GM23338 (cell line): Measurements from ENCODE around the gene ZPLD1. TPM values are rescaled to one million over a fixed set of nuclear protein-coding genes. Genes with fewer than 3 reads are reported as not detected.

Source experiments
- ATAC-seq: fragments of 200-7000 bp; cut with Tn5 transposase; 3 replicates; pipeline ENCODE4 v1.9.1; 2020
- DNase-seq: peaks from one replicate; pipeline ENCODE4 v3.0.0-alpha.2; 2015; ENCODE audit warnings: low spot score
- H2AFZ ChIP-seq: fragments of 200-600 bp; sonication (generic); 2 replicates; pipeline ENCODE4 v1.8.0; 2016; ENCODE audit warnings: antibody characterized with exemption, mild to moderate bottlenecking, moderate library complexity
- H3F3A ChIP-seq: fragments of 200-600 bp; sonication (generic); replicated peaks from 2 replicates; pipeline ENCODE4 v1.8.0; 2017; ENCODE audit warnings: antibody characterized with exemption, mixed run types, low read depth
- H3K27ac ChIP-seq: fragments of 200-600 bp; sonication (generic); 2 replicates; pipeline ENCODE4 v1.6.1; 2016; ENCODE audit warnings: low read depth
- H3K27me3 ChIP-seq: fragments of 200-600 bp; sonication (generic); 2 replicates; pipeline ENCODE4 v1.8.0; 2016; ENCODE audit warnings: mild to moderate bottlenecking, mixed run types, moderate library complexity; ENCODE audit not compliant: insufficient read depth
- H3K36me3 ChIP-seq: fragments of 200-600 bp; sonication (generic); 2 replicates; pipeline ENCODE4 v1.8.0; 2016; ENCODE audit warnings: mild to moderate bottlenecking; ENCODE audit not compliant: insufficient read depth
- H3K4me1 ChIP-seq: fragments of 200-600 bp; sonication (generic); 2 replicates; pipeline ENCODE4 v1.8.0; 2016; ENCODE audit warnings: mild to moderate bottlenecking, moderate library complexity; ENCODE audit not compliant: insufficient read depth
- H3K4me2 ChIP-seq: fragments of 200-600 bp; sonication (generic); 2 replicates; pipeline ENCODE4 v1.7.1; 2017; ENCODE audit warnings: mixed run types
- H3K4me3 ChIP-seq: fragments of 200-600 bp; sonication (generic); 2 replicates; pipeline ENCODE4 v1.6.1; 2016; ENCODE audit warnings: mixed run types
- H3K79me2 ChIP-seq: fragments of 200-600 bp; sonication (generic); replicated peaks from 2 replicates; pipeline ENCODE4 v1.8.0; 2017; ENCODE audit warnings: mild to moderate bottlenecking; ENCODE audit not compliant: insufficient read depth
- H3K9me2 ChIP-seq: fragments of 200-600 bp; sonication (generic); 2 replicates; pipeline ENCODE4 v1.8.0; 2017; ENCODE audit not compliant: insufficient read depth
- H4K20me1 ChIP-seq: fragments of 200-600 bp; sonication (generic); replicated peaks from 2 replicates; pipeline ENCODE4 v1.8.0; 2017; ENCODE audit warnings: mild to moderate bottlenecking; ENCODE audit not compliant: insufficient read depth
- H3K27ac Mint-ChIP-seq: 2 replicates; pipeline ENCODE4 v1.8.0; 2020; ENCODE audit warnings: inconsistent platforms, mild to moderate bottlenecking, moderate library complexity, mixed read lengths
- H3K27me3 Mint-ChIP-seq: 3 replicates; pipeline ENCODE4 v1.8.0; 2022; ENCODE audit warnings: low read depth, mild to moderate bottlenecking, moderate library complexity, mixed read lengths, inconsistent platforms; ENCODE audit not compliant: insufficient read depth, poor library complexity
- H3K36me3 Mint-ChIP-seq: 3 replicates; pipeline ENCODE4 v1.8.0; 2021; ENCODE audit warnings: low read depth, mild to moderate bottlenecking, inconsistent platforms, moderate library complexity, mixed read lengths
- H3K4me1 Mint-ChIP-seq: 3 replicates; pipeline ENCODE4 v1.8.0; 2020; ENCODE audit warnings: mild to moderate bottlenecking, inconsistent platforms, mixed read lengths
- H3K4me3 Mint-ChIP-seq: 3 replicates; pipeline ENCODE4 v1.8.0; 2021; ENCODE audit warnings: moderate library complexity, mild to moderate bottlenecking, inconsistent platforms, mixed read lengths
- H3K9me3 Mint-ChIP-seq: 3 replicates; pipeline ENCODE4 v1.8.0; 2020; ENCODE audit warnings: moderate library complexity, mild to moderate bottlenecking, inconsistent platforms, mixed read lengths
- CREB1 ChIP-seq: fragments of 250-450 bp; sonication (Bioruptor Pico); IDR thresholded peaks from 2 replicates; pipeline ENCODE4 v1.5.0; 2020; ENCODE audit warnings: low read depth, mild to moderate bottlenecking, moderate library complexity
- EZH2 ChIP-seq: fragments of 200-600 bp; sonication (generic); IDR thresholded peaks from one replicate; pipeline ENCODE4 v1.8.0; 2017; ENCODE audit warnings: antibody characterized with exemption, mild to moderate bottlenecking, low read depth; ENCODE audit not compliant: unreplicated experiment
- EZH2phosphoT487 ChIP-seq: fragments of 200-600 bp; sonication (generic); IDR thresholded peaks from one replicate; pipeline ENCODE4 v1.8.1; 2018; ENCODE audit warnings: antibody characterized with exemption; ENCODE audit not compliant: unreplicated experiment
- JUNB ChIP-seq: IDR thresholded peaks from one replicate; pipeline ENCODE4 v1.6.1; 2016; ENCODE audit warnings: antibody characterized with exemption; ENCODE audit not compliant: unreplicated experiment
- NANOG ChIP-seq: IDR thresholded peaks from 2 replicates; pipeline ENCODE4 v1.6.1; 2016; ENCODE audit warnings: antibody characterized with exemption, borderline replicate concordance
- POLR2AphosphoS5 ChIP-seq: IDR thresholded peaks from 2 replicates; pipeline ENCODE4 v1.6.1; 2016; ENCODE audit warnings: antibody characterized with exemption, low read depth
- STAT1 ChIP-seq: IDR thresholded peaks from one replicate; pipeline ENCODE4 v1.6.1; 2016; ENCODE audit warnings: antibody characterized with exemption; ENCODE audit not compliant: unreplicated experiment
- ZNF114 ChIP-seq: fragments of 250-450 bp; sonication (Bioruptor Pico); IDR thresholded peaks from 2 replicates; pipeline ENCODE4 v1.5.0; 2020; ENCODE audit warnings: mild to moderate bottlenecking, moderate library complexity
- ZNF331 ChIP-seq: fragments of 250-450 bp; sonication (Bioruptor Pico); IDR thresholded peaks from 2 replicates; pipeline ENCODE4 v1.5.0; 2020; ENCODE audit warnings: low read depth, mild to moderate bottlenecking, moderate library complexity
- polyA plus RNA-seq: library from polyadenylated mRNA; unstranded; fragments of >200 nt; fragmentation: Nextera tagmentation; extraction: Ambion mirVana; gene quantifications from 2 replicates; pipeline ENCODE4 v1.2.1, GENCODE V29; 2016
- total RNA-seq: library from RNA; depleted of rRNA; stranded (reverse); fragments of >200 nt; shearing (Covaris generic); gene quantifications from 2 replicates; pipeline ENCODE4 v1.2.3, GENCODE V29; 2014
- TF ChIP-seq, protein P1 (sequence below), 2 experiments: fragments of 200-600 bp in 1 of 2; sonication (generic) in 1 of 2; conservative IDR thresholded peaks; 2 replicates each; pipeline versions ENCODE4 v1.5.1 to v1.6.1; 2016 to 2017; ENCODE audit warnings: antibody characterized with exemption in 2 of 2, low read depth in 2 of 2, mild to moderate bottlenecking in 2 of 2, moderate library complexity in 1 of 2
- TF ChIP-seq, protein P2 (sequence below): fragments of 250-450 bp; sonication (Bioruptor Pico); IDR thresholded peaks from 2 replicates; pipeline ENCODE4 v1.5.0; 2020; ENCODE audit warnings: mild to moderate bottlenecking, moderate library complexity
- TF ChIP-seq, protein P3 (sequence below): IDR thresholded peaks from 2 replicates; pipeline ENCODE4 v1.6.1; 2016; ENCODE audit warnings: antibody characterized with exemption
- TF ChIP-seq, protein P4 (sequence below): IDR thresholded peaks from one replicate; pipeline ENCODE4 v1.6.1; 2018; ENCODE audit warnings: antibody characterized with exemption; ENCODE audit not compliant: unreplicated experiment

The ZPLD1 gene
- total and polyA plus RNA-seq, 2 experiments from 2014 or later, result not detected

DNA sequence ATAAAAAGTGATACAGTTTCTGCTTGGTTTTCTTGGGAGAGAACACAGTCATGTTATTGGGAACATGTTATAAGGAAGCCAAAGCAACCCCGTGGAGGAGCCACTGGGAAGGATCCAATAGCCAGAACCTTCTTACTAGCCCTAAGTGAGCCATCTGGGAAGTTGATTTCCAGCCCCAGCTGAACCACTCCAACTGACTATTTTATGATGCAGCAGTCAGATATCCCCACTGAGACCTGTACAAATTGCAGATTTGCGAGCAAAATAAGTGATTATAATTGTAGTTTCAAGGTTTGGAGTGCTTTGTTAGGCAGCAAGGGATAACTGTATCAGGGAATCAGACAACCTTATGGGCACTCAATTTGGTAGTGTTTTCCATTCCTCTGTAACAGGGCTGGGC, 43.3 kb upstream of the ZPLD1 start:
- H3K4me1 Mint-ChIP-seq, result no peaks in the 10 kb centered on the region
- no peak for ATAC-seq
- H3K9me3 Mint-ChIP-seq, result peaks cover 2% of the 10 kb centered on the region; the same call in 2 of the 3 replicates
- peak overlapping the region; percentile 53; the same call in 1 of the 2 replicates for H2AFZ ChIP-seq
- no peak overlapping the region for H3K4me2 ChIP-seq
- H3K27me3 Mint-ChIP-seq, result no peaks in the 10 kb centered on the region
- H3K27ac ChIP-seq, result no peak overlapping the region
- no peaks in the 10 kb centered on the region for H4K20me1 ChIP-seq
- H3F3A ChIP-seq, result no peaks in the 10 kb centered on the region
- H3K36me3 ChIP-seq, result no peaks in the 10 kb centered on the region
- no peak overlapping the region for H3K27ac Mint-ChIP-seq
- DNase-seq, result no peak
- H3K79me2 ChIP-seq, result no peaks in the 10 kb centered on the region
- H3K4me3 ChIP-seq, result no peak overlapping the region
- H3K4me1 ChIP-seq, result no peaks in the 10 kb centered on the region
- no peak overlapping the region for H3K4me3 Mint-ChIP-seq
- no peaks in the 10 kb centered on the region for H3K9me2 ChIP-seq
- no peaks in the 10 kb centered on the region for H3K27me3 ChIP-seq
- H3K36me3 Mint-ChIP-seq, result no peaks in the 10 kb centered on the region
- no peak for TF ChIP-seq EZH2phosphoT487
- no peak for TF ChIP-seq STAT1
- TF ChIP-seq ZNF331 (CRISPR knock-in tag), result no peak
- TF ChIP-seq JUNB, result no peak
- TF ChIP-seq CREB1 (CRISPR knock-in tag), result no peak
- TF ChIP-seq, protein P1, sequence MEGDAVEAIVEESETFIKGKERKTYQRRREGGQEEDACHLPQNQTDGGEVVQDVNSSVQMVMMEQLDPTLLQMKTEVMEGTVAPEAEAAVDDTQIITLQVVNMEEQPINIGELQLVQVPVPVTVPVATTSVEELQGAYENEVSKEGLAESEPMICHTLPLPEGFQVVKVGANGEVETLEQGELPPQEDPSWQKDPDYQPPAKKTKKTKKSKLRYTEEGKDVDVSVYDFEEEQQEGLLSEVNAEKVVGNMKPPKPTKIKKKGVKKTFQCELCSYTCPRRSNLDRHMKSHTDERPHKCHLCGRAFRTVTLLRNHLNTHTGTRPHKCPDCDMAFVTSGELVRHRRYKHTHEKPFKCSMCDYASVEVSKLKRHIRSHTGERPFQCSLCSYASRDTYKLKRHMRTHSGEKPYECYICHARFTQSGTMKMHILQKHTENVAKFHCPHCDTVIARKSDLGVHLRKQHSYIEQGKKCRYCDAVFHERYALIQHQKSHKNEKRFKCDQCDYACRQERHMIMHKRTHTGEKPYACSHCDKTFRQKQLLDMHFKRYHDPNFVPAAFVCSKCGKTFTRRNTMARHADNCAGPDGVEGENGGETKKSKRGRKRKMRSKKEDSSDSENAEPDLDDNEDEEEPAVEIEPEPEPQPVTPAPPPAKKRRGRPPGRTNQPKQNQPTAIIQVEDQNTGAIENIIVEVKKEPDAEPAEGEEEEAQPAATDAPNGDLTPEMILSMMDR (conservative IDR thresholded peaks at IDR 0.05; ENCODE audit: low read depth in 2 of 2), result no peak
- no peak for TF ChIP-seq ZNF114 (CRISPR knock-in tag)
- TF ChIP-seq, protein P2, sequence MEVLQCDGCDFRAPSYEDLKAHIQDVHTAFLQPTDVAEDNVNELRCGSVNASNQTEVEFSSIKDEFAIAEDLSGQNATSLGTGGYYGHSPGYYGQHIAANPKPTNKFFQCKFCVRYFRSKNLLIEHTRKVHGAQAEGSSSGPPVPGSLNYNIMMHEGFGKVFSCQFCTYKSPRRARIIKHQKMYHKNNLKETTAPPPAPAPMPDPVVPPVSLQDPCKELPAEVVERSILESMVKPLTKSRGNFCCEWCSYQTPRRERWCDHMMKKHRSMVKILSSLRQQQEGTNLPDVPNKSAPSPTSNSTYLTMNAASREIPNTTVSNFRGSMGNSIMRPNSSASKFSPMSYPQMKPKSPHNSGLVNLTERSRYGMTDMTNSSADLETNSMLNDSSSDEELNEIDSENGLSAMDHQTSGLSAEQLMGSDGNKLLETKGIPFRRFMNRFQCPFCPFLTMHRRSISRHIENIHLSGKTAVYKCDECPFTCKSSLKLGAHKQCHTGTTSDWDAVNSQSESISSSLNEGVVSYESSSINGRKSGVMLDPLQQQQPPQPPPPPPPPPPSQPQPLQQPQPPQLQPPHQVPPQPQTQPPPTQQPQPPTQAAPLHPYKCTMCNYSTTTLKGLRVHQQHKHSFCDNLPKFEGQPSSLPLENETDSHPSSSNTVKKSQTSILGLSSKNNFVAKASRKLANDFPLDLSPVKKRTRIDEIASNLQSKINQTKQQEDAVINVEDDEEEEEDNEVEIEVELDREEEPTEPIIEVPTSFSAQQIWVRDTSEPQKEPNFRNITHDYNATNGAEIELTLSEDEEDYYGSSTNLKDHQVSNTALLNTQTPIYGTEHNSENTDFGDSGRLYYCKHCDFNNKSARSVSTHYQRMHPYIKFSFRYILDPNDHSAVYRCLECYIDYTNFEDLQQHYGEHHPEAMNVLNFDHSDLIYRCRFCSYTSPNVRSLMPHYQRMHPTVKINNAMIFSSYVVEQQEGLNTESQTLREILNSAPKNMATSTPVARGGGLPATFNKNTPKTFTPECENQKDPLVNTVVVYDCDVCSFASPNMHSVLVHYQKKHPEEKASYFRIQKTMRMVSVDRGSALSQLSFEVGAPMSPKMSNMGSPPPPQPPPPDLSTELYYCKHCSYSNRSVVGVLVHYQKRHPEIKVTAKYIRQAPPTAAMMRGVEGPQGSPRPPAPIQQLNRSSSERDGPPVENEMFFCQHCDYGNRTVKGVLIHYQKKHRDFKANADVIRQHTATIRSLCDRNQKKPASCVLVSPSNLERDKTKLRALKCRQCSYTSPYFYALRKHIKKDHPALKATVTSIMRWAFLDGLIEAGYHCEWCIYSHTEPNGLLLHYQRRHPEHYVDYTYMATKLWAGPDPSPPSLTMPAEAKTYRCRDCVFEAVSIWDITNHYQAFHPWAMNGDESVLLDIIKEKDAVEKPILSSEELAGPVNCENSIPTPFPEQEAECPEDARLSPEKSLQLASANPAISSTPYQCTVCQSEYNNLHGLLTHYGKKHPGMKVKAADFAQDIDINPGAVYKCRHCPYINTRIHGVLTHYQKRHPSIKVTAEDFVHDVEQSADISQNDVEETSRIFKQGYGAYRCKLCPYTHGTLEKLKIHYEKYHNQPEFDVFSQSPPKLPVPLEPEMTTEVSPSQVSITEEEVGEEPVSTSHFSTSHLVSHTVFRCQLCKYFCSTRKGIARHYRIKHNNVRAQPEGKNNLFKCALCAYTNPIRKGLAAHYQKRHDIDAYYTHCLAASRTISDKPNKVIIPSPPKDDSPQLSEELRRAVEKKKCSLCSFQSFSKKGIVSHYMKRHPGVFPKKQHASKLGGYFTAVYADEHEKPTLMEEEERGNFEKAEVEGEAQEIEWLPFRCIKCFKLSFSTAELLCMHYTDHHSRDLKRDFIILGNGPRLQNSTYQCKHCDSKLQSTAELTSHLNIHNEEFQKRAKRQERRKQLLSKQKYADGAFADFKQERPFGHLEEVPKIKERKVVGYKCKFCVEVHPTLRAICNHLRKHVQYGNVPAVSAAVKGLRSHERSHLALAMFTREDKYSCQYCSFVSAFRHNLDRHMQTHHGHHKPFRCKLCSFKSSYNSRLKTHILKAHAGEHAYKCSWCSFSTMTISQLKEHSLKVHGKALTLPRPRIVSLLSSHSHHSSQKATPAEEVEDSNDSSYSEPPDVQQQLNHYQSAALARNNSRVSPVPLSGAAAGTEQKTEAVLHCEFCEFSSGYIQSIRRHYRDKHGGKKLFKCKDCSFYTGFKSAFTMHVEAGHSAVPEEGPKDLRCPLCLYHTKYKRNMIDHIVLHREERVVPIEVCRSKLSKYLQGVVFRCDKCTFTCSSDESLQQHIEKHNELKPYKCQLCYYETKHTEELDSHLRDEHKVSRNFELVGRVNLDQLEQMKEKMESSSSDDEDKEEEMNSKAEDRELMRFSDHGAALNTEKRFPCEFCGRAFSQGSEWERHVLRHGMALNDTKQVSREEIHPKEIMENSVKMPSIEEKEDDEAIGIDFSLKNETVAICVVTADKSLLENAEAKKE (CRISPR knock-in tag), result no peak
- TF ChIP-seq, protein P3, sequence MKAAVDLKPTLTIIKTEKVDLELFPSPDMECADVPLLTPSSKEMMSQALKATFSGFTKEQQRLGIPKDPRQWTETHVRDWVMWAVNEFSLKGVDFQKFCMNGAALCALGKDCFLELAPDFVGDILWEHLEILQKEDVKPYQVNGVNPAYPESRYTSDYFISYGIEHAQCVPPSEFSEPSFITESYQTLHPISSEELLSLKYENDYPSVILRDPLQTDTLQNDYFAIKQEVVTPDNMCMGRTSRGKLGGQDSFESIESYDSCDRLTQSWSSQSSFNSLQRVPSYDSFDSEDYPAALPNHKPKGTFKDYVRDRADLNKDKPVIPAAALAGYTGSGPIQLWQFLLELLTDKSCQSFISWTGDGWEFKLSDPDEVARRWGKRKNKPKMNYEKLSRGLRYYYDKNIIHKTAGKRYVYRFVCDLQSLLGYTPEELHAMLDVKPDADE, result no peak
- no peak for TF ChIP-seq NANOG
- no peak for TF ChIP-seq EZH2
- TF ChIP-seq, protein P4, sequence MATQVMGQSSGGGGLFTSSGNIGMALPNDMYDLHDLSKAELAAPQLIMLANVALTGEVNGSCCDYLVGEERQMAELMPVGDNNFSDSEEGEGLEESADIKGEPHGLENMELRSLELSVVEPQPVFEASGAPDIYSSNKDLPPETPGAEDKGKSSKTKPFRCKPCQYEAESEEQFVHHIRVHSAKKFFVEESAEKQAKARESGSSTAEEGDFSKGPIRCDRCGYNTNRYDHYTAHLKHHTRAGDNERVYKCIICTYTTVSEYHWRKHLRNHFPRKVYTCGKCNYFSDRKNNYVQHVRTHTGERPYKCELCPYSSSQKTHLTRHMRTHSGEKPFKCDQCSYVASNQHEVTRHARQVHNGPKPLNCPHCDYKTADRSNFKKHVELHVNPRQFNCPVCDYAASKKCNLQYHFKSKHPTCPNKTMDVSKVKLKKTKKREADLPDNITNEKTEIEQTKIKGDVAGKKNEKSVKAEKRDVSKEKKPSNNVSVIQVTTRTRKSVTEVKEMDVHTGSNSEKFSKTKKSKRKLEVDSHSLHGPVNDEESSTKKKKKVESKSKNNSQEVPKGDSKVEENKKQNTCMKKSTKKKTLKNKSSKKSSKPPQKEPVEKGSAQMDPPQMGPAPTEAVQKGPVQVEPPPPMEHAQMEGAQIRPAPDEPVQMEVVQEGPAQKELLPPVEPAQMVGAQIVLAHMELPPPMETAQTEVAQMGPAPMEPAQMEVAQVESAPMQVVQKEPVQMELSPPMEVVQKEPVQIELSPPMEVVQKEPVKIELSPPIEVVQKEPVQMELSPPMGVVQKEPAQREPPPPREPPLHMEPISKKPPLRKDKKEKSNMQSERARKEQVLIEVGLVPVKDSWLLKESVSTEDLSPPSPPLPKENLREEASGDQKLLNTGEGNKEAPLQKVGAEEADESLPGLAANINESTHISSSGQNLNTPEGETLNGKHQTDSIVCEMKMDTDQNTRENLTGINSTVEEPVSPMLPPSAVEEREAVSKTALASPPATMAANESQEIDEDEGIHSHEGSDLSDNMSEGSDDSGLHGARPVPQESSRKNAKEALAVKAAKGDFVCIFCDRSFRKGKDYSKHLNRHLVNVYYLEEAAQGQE, result no peak
- TF ChIP-seq POLR2AphosphoS5, result no peak
